Measurements from ENCODE around the gene PRPF40A. TPM values are rescaled to one million over a fixed set of nuclear protein-coding genes. Genes with fewer than 3 reads are reported as not detected.

Gene PRPF40A
- total RNA-seq, 1 donor from 2014 or later = 83.0 TPM

DNA sequence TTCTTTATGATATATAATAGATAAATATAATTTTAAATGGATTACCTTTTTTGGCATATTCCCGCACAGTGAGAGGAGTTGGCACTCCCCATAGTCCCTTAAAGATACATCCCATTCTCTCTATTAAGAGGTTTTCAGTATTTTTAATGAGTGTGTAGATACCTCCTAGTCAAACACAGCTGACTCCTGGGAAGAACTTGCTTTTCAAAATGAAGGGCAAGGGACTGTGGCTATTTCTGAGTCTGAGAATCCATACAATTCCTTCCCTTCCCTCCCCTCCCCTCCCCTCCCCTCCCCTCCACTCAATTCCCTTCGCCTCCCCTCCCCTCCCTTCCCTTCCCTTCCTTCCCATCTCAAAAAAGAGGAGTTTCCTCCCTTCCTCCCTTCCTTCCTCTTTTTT lies 93.5 kb downstream of the PRPF40A start:
- Mint-ChIP-seq H3K4me3 (ENCODE audit: unreplicated experiment) (no peak overlapping the region), H3K27me3 (ENCODE audit: unreplicated experiment) (no peaks in the 10 kb centered on the region), H3K4me1 (ENCODE audit: unreplicated experiment) (peaks cover 15% of the 10 kb centered on the region), H3K36me3 (ENCODE audit: unreplicated experiment) (peaks cover 36% of the 10 kb centered on the region), H3K9me3 (ENCODE audit: unreplicated experiment) (no peaks in the 10 kb centered on the region), H3K27ac (ENCODE audit: unreplicated experiment) (no peak overlapping the region)
- TF ChIP-seq, protein P1, sequence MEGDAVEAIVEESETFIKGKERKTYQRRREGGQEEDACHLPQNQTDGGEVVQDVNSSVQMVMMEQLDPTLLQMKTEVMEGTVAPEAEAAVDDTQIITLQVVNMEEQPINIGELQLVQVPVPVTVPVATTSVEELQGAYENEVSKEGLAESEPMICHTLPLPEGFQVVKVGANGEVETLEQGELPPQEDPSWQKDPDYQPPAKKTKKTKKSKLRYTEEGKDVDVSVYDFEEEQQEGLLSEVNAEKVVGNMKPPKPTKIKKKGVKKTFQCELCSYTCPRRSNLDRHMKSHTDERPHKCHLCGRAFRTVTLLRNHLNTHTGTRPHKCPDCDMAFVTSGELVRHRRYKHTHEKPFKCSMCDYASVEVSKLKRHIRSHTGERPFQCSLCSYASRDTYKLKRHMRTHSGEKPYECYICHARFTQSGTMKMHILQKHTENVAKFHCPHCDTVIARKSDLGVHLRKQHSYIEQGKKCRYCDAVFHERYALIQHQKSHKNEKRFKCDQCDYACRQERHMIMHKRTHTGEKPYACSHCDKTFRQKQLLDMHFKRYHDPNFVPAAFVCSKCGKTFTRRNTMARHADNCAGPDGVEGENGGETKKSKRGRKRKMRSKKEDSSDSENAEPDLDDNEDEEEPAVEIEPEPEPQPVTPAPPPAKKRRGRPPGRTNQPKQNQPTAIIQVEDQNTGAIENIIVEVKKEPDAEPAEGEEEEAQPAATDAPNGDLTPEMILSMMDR (IDR thresholded peaks at IDR 0.05) = no peak
- no peak for DNase-seq (ENCODE audit: extremely low spot score, unreplicated experiment)

- no peaks in the 10 kb centered on the region for H3K27me3 Mint-ChIP-seq (ENCODE audit: unreplicated experiment)
- DNase-seq (ENCODE audit: extremely low spot score, unreplicated experiment) = no peak
- peaks cover 39% of the 10 kb centered on the region for H3K36me3 Mint-ChIP-seq (ENCODE audit: unreplicated experiment)
- no peak overlapping the region for H3K4me3 Mint-ChIP-seq (ENCODE audit: unreplicated experiment)
- H3K9me3 Mint-ChIP-seq (ENCODE audit: unreplicated experiment) = no peaks in the 10 kb centered on the region
- no peak overlapping the region for H3K27ac Mint-ChIP-seq (ENCODE audit: unreplicated experiment)
- TF ChIP-seq, protein P1 (IDR thresholded peaks at IDR 0.05) = no peak
- peaks cover 15% of the 10 kb centered on the region for H3K4me1 Mint-ChIP-seq (ENCODE audit: unreplicated experiment)
Measured at GRCh38 chr2:152623076-152623740, 94.1 kb downstream of the PRPF40A start.

GRCh38 chr2:152622219-152622618 lies 95.0 kb downstream of the PRPF40A start:
- Mint-ChIP-seq H3K4me1 (ENCODE audit: unreplicated experiment) (peaks cover 17% of the 10 kb centered on the region), H3K36me3 (ENCODE audit: unreplicated experiment) (peaks cover 37% of the 10 kb centered on the region), H3K27me3 (ENCODE audit: unreplicated experiment) (no peaks in the 10 kb centered on the region), H3K27ac (ENCODE audit: unreplicated experiment) (no peak overlapping the region), H3K9me3 (ENCODE audit: unreplicated experiment) (no peaks in the 10 kb centered on the region), H3K4me3 (ENCODE audit: unreplicated experiment) (no peak overlapping the region)
- TF ChIP-seq, protein P1 (IDR thresholded peaks at IDR 0.05) = no peak
- no peak for DNase-seq (ENCODE audit: extremely low spot score, unreplicated experiment)

DNA sequence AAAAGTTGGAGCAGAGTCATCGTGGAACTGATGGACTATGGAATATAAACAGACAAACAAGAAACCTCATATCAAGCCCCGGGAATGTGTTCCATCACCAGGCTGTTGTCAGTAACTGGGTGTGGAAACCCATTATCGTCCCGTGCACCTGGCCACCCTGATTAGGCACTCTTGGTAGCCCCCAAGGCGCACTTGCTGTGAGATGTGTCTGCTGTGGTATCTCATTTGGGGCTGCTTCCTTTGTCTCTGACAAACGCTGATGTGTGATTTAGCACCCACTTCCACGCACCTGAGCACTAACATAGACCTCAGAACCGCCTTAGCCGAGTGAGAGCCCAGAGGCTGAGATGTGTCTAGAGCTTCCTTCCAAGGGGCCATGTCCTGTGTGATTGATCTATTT lies 96.3 kb downstream of the PRPF40A start:
- no peaks in the 10 kb centered on the region for H3K27me3 Mint-ChIP-seq (ENCODE audit: unreplicated experiment)
- H3K9me3 Mint-ChIP-seq (ENCODE audit: unreplicated experiment) = no peaks in the 10 kb centered on the region
- no peak overlapping the region for H3K27ac Mint-ChIP-seq (ENCODE audit: unreplicated experiment)
- TF ChIP-seq, protein P1 (IDR thresholded peaks at IDR 0.05) = no peak
- no peak overlapping the region for H3K4me3 Mint-ChIP-seq (ENCODE audit: unreplicated experiment)
- H3K36me3 Mint-ChIP-seq (ENCODE audit: unreplicated experiment) = peaks cover 44% of the 10 kb centered on the region
- no peak for DNase-seq (ENCODE audit: extremely low spot score, unreplicated experiment)
- peaks cover 6% of the 10 kb centered on the region for H3K4me1 Mint-ChIP-seq (ENCODE audit: unreplicated experiment)

GRCh38 chr2:152620208-152620607 lies 97.1 kb downstream of the PRPF40A start:
- no peak overlapping the region for H3K27ac Mint-ChIP-seq (ENCODE audit: unreplicated experiment)
- H3K36me3 Mint-ChIP-seq (ENCODE audit: unreplicated experiment) = peaks cover 45% of the 10 kb centered on the region
- H3K4me3 Mint-ChIP-seq (ENCODE audit: unreplicated experiment) = no peak overlapping the region
- no peak for DNase-seq (ENCODE audit: extremely low spot score, unreplicated experiment)
- no peaks in the 10 kb centered on the region for H3K27me3 Mint-ChIP-seq (ENCODE audit: unreplicated experiment)
- peaks cover 6% of the 10 kb centered on the region for H3K4me1 Mint-ChIP-seq (ENCODE audit: unreplicated experiment)
- TF ChIP-seq, protein P1 (IDR thresholded peaks at IDR 0.05) = no peak
- no peaks in the 10 kb centered on the region for H3K9me3 Mint-ChIP-seq (ENCODE audit: unreplicated experiment)
